Endothelial cell of umbilical vein (primary cell): ENCODE data around the gene ATP9B. TPM values are rescaled to one million over a fixed set of nuclear protein-coding genes. Genes with fewer than 3 reads are reported as not detected.

Experiments used
- BruUV-seq: library from RNA; stranded (reverse); fragments of 400-500 nt; replicated peaks from 2 replicates; lab custom pipeline; 2021; lab: Mats Ljungman, UMichigan
- CTCF ChIA-PET: fragments of 300-600, 350-600 bp; sonication (Branson Sonifier 250); formaldehyde crosslinking; loops from one replicate; lab custom pipeline; 2021; ENCODE audit warnings: antibody characterized with exemption, inconsistent platforms; lab: Charles Lee
- POLR2A ChIA-PET: fragments of 300-600, 350-600 bp; sonication (Branson Sonifier 250); formaldehyde crosslinking; loops from one replicate; lab custom pipeline; 2021; ENCODE audit warnings: antibody characterized with exemption, inconsistent platforms; lab: Charles Lee
- DNase-seq: peaks from one replicate; pipeline ENCODE4 v3.0.0-alpha.2; 2011; ENCODE audit warnings: low read depth, low spot score
- FAIRE-seq: peaks from 2 replicates; lab custom pipeline; 2011; peaks lifted over from hg19 to GRCh38; lab: Jason Lieb, UNC
- H2AFZ ChIP-seq: 2 replicates; pipeline ENCODE4 v1.6.0; 2012; ENCODE audit warnings: low read depth, low read length, control low read depth, inconsistent platforms
- H3K27ac ChIP-seq: 2 replicates; pipeline ENCODE4 v1.5.1; 2011; ENCODE audit warnings: low read depth, mild to moderate bottlenecking, control low read depth, low read length, moderate library complexity; ENCODE audit not compliant: insufficient read depth
- H3K27me3 ChIP-seq, 2 experiments: 2 replicates each; pipeline versions ENCODE4 v1.6.0 to v1.6.1; 2011; ENCODE audit warnings: low read length in 2 of 2, mixed read lengths in 1 of 2; ENCODE audit not compliant: control insufficient read depth in 2 of 2, insufficient read depth in 2 of 2
- H3K36me3 ChIP-seq, 2 experiments: 2 replicates in 1 of 2; 3 replicates in 1 of 2; pipeline ENCODE4 v1.5.1; 2011; ENCODE audit warnings: low read length in 2 of 2, mild to moderate bottlenecking in 1 of 2, moderate library complexity in 1 of 2; ENCODE audit not compliant: control insufficient read depth in 2 of 2, insufficient read depth in 2 of 2; ENCODE audit errors: extremely low read depth in 1 of 2
- H3K4me1 ChIP-seq: 3 replicates; pipeline ENCODE4 v1.5.1; 2011; ENCODE audit warnings: mild to moderate bottlenecking, low read length; ENCODE audit not compliant: control insufficient read depth, insufficient read depth; ENCODE audit errors: extremely low read depth
- H3K4me2 ChIP-seq: 2 replicates; pipeline ENCODE4 v1.6.1; 2011; ENCODE audit warnings: low read length, control low read depth, mixed read lengths; ENCODE audit not compliant: insufficient read depth
- H3K4me3 ChIP-seq, 3 experiments: fragments of 200-600 bp in 1 of 3; sonication (generic), shearing (Covaris generic) in 1 of 3; replicated peaks in 1 of 3; 2 replicates each; pipeline ENCODE4 v1.5.1; 2011 to 2016; ENCODE audit warnings: control low read depth in 3 of 3, low read length in 3 of 3, mild to moderate bottlenecking in 2 of 3, inconsistent platforms in 1 of 3, low read depth in 1 of 3, moderate library complexity in 1 of 3; ENCODE audit not compliant: insufficient read depth in 1 of 3
- H3K79me2 ChIP-seq: 2 replicates; pipeline ENCODE4 v1.6.0; 2012; ENCODE audit warnings: low read length, inconsistent platforms; ENCODE audit not compliant: control insufficient read depth, insufficient read depth
- H3K9ac ChIP-seq: replicated peaks from 2 replicates; pipeline ENCODE3; 2011; ENCODE audit warnings: low read length, control low read depth; ENCODE audit not compliant: insufficient read depth; ENCODE audit errors: extremely low read depth
- H3K9me1 ChIP-seq: replicated peaks from 3 replicates; pipeline ENCODE4 v1.6.0; 2011; ENCODE audit warnings: mild to moderate bottlenecking, low read length; ENCODE audit not compliant: control insufficient read depth, insufficient read depth; ENCODE audit errors: extremely low read depth
- H3K9me3 ChIP-seq: replicated peaks from 2 replicates; pipeline ENCODE4 v1.5.1; 2012; ENCODE audit warnings: low read length, inconsistent platforms; ENCODE audit not compliant: control insufficient read depth, insufficient read depth
- H4K20me1 ChIP-seq: replicated peaks from 2 replicates; pipeline ENCODE3; 2011; ENCODE audit warnings: mild to moderate bottlenecking, low read length; ENCODE audit not compliant: control insufficient read depth, insufficient read depth; ENCODE audit errors: extremely low read depth
- EZH2 ChIP-seq: IDR thresholded peaks from 2 replicates; pipeline ENCODE4 v1.6.1; 2012; ENCODE audit warnings: borderline replicate concordance, low read depth, mild to moderate bottlenecking, moderate library complexity, low read length, inconsistent platforms; ENCODE audit not compliant: severe bottlenecking
- FOS ChIP-seq: IDR thresholded peaks from 2 replicates; pipeline ENCODE4 v1.6.1; 2011; ENCODE audit warnings: mild to moderate bottlenecking, low read length, moderate library complexity, borderline replicate concordance; ENCODE audit not compliant: insufficient read depth
- GATA2 ChIP-seq: IDR thresholded peaks from 2 replicates; pipeline ENCODE4 v1.7.0; 2011; ENCODE audit warnings: low read depth, mild to moderate bottlenecking, moderate library complexity, mixed read lengths, low read length; ENCODE audit not compliant: insufficient read length, insufficient read depth
- JUN ChIP-seq: IDR thresholded peaks from 2 replicates; pipeline ENCODE4 v1.6.1; 2011; ENCODE audit warnings: borderline replicate concordance, low read depth; ENCODE audit not compliant: insufficient read length, insufficient read depth
- MAX ChIP-seq: IDR thresholded peaks from 2 replicates; pipeline ENCODE4 v1.6.1; 2011; ENCODE audit not compliant: insufficient read depth, insufficient read length
- MYC ChIP-seq: IDR thresholded peaks from one replicate; pipeline ENCODE4 v1.6.1; 2011; ENCODE audit warnings: mild to moderate bottlenecking, low read depth, low read length
- POLR2A ChIP-seq: IDR thresholded peaks from 2 replicates; pipeline ENCODE4 v1.6.1; 2012; ENCODE audit warnings: low read depth, mild to moderate bottlenecking, control low read depth, low read length
- POLR2AphosphoS5 ChIP-seq: IDR thresholded peaks from 2 replicates; pipeline ENCODE4 v1.6.1; 2012; ENCODE audit warnings: low read depth, mild to moderate bottlenecking, control low read depth, low read length, moderate library complexity; ENCODE audit not compliant: insufficient read depth
- dilution Hi-C: fragments of 300-500 bp; cut with MboI; formaldehyde crosslinking; loops from one replicate; pipeline ENCODE4 v1.15.0; 2019; ENCODE audit warnings: low sequenced_read_pairs; ENCODE audit not compliant: extremely low pct_ligation_motif_present
- intact Hi-C: fragments of 100-400 bp; cut with micrococcal nuclease; formaldehyde crosslinking; loops from one replicate; pipeline ENCODE4 v1.10.0; 2022
- polyA plus RNA-seq, 4 experiments: library from polyadenylated mRNA; depleted of rRNA in 3 of 4; stranded (reverse) in 3 of 4; unstranded in 1 of 4; fragments of >200 nt; gene quantifications; 2 replicates each; pipeline versions ENCODE4 v1.2.1 to v1.2.3, GENCODE V29; 2011 to 2012; ENCODE audit warnings: missing spikeins in 1 of 4
- total RNA-seq: library from RNA; stranded (reverse); gene quantifications from 2 replicates; pipeline ENCODE4 v1.2.3, GENCODE V29; 2021

The ATP9B gene
- total and polyA plus RNA-seq, 2 donors (not counting 3 experiments of a cell fraction or from before 2014, with no cell fraction given): 14.6 to 18.2 TPM

DNA sequence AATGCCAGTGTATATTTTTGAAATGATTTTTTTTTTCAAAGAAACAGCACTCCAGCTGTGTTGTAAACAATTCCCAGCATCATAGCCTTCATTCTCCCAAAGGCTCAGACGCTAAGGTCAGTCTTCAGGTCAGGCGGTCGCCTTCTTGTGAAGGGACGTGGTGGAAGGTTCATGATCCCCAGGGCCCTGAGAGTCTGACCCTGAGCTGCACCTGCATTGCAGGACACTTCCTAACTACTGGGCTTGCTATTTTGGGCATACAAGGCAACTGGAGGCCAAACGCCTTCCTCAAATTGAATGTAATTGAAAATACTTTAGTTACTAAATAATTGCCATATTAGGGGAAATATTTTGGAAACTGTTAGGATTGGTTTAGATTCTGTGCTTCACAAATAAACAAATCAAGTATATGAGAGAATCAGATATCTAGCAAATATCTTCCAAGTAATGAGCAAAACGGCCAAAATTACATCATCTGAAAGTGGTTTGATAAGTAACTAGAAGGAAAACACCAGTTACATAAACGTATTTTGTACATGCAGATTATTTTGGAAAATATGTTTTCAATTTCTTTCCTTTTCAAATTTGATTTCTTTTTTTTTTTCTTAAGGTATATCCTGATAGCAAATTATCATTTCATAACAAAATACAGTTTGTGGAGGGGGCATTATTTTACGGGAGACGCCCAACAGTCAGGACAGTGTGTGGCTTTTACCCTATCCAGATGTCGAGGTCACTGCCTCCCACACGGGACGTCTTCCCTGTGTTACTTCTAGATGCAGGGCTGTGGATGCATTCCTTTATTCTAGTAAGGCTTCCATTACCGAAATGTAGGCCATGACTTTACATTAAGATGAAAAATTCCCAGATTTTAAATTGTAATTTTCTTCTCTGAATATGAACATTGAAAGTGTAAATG is 136.0 kb downstream of the ATP9B start:
- Histone ChIP-seq H3K9ac (no peak overlapping the region), H3K4me2 (no peak overlapping the region), H3K27me3 (no peaks in the 10 kb centered on the region), H3K4me3 (no peak overlapping the region), H4K20me1 (no peaks in the 10 kb centered on the region), H3K79me2 (no peaks in the 10 kb centered on the region), H3K9me1 (peaks cover 3% of the 10 kb centered on the region), H3K27ac (no peak overlapping the region), H2AFZ (no peak overlapping the region), H3K9me3 (no peaks in the 10 kb centered on the region), H3K36me3 (peaks cover 0 to 7% of the 10 kb centered on the region in 2 experiments), H3K4me1 (no peaks in the 10 kb centered on the region)
- no TSS peak for BruUV-seq
- no peak for FAIRE-seq
- ChIA-PET POLR2A (no interaction called here), CTCF (no interaction called here)
- dilution Hi-C loops (no loop called here), intact Hi-C loops (no loop called here)
- no peak for TF ChIP-seq POLR2AphosphoS5
- TF ChIP-seq GATA2: no peak
- no peak for TF ChIP-seq EZH2
- no peak for TF ChIP-seq POLR2A
- TF ChIP-seq JUN: no peak
- no peak for TF ChIP-seq FOS
- no peak for TF ChIP-seq MAX
- no peak for TF ChIP-seq MYC
- DNase-seq: no peak
